ENCODE measurements around the gene NAPB.
"Not testable (repeated sequence)": the region's sequence is repeated elsewhere in the genome, so short reads cannot be mapped to it uniquely, and the experiment has no call there.

NAPB gene

DNA sequence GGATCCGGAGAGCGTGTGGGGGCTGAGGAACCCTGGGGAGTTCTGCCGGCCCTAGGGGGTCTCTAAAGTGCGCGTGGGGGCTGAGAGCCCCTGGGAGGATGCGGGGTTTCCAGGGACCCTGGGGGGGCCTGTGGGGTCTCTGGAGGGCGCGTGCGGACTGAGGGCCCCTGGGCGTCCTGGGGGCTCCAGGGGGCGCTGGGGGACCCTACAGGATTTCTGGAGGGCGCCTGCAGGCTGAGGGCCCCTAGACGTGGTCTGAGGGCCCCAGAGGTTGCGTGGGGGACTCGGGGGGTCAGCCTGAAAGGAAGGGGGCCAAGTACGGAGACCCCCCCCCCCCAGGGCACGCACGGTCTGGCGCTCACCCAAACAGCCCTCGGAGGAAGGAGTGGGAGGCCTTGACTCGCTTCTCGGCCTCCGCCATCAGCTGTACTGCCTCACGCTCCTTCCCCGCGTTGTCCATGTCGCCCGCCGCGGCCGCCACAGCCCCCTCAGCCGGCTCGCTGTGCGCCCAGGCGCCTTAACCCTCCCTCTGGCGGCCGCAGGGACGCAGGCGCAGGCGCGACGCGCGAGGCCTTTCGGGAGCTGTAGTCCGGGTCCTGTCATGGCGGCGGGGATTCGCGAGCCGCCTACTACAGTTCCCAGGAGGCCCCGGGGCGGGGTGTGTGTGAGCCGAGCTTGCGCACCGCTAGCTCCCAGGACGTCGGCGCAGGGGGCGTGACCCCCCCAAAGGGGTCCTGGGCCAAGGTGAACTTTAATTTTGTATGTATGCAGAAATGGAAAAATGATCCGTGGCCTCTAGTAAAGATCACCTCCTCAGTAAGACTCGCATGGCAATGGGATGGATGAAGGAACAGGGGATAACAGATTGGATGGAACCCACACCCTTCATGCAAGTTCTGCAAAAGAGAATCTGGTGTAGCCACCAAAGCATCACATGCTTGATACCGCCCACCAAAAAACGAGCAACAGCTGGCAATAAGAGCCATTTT is at the start of gene NAPB:
NAPB (minus strand) TSS at position 546 of the 989 bp plus-strand sequence; CDS start at position 460, 86 bp downstream.
- DNase-seq = peak; percentile 90

DNA sequence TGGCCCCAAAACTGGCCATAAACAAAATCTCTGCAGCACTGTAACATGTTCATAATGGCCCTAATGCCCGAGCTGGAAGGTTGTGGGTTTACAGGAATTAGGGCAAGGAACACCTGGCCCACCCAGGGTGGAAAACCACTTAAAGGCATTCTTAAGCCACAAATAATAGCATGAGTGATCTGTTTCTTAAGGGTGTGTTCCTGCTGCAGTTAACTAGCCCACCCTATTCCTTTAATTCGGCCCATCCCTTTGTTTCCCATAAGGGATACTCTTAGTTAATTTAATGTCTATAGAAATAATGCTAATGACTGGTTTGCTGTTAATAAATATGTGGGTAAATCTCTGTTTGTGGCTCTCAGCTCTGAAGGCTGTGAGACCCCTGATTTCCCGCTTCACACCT is 45.7 kb upstream of the NAPB start:
- DNase-seq = not testable (repeated sequence)

DNA sequence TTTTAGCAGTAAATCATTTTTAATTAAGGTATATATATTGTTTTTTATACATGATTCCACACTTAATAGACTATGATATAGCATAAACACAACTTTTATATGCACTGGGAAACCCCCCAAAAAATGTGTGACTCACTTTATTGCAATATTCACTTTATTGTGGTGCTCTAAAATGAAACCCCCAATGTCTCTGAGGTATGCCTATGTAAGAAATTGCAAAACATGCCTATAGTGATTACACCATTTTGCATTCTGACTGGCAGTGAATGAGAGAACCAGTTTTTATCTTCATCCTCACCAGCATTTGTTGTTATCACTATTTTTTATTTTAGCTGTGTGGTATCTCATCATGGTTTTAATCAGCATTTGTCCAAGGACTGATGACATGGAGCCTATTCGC is 39.9 kb upstream of the NAPB start:
- DNase-seq = no peak

DNA sequence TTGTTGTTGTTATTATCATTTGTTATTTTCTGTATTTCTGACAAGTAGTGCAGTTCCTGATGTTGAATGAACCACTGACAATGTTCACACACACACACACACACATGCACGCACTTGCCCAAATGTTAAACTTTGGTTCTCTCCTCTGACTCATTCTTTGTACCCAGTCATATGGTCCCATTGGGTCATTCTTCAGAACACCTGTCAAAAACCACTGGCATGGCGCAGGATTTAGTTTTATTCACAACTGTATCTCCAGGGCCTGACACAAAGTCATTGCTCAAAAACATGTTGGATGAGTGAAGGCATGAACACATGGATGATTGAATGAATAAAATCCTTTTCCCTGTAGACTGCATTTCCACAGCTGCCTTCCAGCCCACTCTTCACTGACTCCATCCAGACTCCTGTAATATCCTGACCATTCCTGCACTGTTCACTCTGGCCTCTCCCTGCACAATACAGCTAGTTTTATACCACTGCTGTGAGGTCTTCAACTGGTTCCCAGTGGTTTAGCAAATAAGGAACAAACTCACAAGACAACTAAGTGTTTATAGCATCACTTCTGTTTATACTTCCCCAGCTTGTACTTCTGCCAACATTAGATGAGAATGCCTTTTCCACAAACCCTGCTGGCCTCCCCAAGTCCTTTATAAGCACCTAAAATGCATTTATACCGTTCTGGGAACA is 38.3 kb upstream of the NAPB start:
- DNase-seq = no peak

DNA sequence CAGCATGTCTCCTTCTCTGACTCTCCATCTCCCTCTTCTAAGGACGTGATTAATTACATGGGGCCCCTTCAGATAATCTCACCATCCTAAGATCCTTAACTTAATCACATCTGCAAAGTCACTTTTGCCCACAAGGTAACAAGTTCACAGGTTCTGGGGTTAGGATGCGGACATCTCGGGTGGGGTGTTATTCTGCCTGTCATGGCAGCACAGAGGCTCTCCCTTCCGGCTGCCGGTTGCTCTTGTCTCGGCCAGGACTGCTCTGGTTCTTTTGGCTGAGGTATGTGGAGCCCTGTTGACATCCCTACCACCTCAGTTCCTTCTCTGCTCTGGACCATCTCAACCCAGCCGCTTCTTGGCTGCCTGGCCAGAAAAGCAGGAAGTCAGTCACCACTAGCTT is 35.6 kb upstream of the NAPB start:
- no peak for DNase-seq

DNA sequence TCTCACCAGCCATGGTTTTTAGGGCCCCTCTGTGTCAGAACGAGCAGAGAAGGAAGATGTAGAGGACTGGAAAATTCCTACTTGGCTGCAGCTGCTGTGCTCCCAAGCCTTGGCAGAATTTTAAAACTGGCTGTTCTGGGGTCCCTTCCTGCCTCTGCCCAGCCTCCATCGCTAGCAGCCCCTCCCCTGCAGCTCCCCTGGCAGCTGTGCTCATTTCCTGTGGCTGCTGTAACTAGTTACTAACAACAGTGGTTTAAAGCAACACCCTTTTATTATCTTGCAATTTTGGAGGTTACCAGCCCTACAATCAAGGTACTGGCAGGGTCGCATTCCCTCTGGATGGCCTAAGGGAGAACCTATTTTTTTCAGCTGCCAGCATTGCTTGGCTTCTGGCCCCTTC is 35.1 kb upstream of the NAPB start:
- DNase-seq = no peak

DNA sequence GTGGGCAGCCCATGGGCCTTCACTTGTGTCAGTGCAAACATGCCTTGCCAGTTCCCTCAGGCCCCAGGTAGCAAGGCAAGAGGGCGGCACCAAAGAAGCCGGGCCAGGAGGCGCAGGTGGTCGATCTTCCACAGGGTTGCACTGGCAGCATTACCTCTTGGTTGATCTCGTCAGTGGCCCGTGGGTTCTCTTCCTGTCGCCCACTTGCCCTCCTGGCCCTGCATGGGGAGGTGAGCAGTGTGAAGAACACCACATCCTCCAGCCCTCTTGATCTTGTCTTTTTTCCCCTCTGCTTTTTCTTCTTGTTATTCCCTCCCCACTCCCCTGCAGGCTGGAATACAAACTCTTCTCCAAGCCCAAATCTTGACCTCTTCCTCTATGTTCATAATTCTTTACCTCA is 34.4 kb upstream of the NAPB start:
- DNase-seq = no peak

DNA sequence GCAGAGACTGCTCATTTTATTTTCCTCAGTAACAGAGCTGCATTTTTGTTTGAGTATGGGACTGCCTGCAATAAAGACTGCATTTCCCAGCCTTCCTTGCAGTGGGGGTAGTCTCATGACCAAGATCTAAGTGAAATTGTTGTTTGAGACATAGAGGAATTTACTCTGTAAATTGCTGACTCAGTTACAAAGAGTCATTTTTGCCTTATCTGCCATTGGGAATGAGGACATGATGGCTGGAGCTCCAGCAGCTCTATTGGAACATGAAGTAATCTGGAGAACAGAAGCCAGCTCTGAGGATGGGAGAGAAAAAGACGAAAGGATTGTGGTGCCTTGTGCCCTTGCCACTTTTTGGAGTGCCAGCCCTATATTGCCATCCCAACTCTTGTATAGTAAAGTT is 33.5 kb upstream of the NAPB start:
- no peak for DNase-seq

DNA sequence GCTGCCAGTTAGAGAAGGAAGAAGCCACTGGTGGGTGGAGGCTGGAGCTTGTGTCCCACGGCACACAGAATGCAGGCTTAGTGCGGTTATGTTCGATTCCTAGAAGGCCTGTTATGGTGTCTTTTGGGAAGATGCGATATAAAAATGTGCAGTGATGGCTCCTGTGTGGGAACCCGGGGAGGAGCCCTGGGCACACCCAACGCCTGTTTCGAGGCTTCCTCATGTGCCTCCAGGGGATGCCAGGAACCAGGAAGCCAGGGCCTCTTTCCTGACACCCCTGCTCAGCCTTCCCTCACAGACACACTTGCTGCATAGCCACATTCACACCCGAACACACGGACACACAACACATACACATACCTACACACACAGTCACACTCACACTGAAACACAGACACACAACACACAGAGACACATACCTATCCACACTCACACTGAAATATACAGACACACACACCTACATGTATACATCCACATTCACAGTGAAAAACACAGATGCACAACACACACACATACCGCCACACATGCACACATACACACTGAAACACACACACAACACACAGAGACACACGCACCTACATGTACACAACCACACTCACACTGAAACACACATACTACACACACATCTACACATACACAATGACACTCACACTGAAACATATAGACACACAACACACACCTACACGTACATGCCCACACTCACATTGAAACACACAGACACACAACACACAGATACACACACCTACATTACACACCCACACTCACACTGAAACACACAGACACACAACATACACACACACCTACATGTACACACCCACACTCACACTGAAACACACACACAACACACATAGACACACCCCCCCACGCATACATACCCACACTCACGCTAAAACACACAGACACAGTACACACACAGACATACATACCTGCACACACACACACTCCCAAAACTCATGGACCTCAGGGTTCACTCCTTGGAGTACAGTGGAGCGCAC is 32.6 kb upstream of the NAPB start:
- DNase-seq = no peak

DNA sequence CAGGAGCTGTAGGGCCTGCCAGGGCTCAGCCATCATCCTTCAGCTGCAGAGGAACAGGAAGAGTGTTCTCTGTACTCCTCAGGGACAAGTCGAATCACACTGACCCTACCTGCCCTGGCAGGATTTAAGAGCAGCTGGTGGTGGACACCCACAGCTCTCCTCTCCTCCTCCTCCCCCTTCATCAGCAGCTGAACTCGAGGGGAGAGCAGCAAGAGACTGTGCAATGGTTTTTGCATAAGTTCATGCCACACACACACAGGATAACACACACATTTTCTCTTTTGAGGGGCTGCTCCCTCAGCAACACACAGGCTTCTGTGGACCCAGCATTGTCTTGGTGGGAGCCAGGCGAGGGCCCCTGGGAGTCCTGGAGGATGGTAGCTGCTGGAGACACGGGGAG is 31.5 kb upstream of the NAPB start, which contains the start of gene CST11:
CST11 (minus strand) TSS at position 101 of the 400 bp plus-strand sequence; CDS start at position 36, 65 bp downstream.
- no peak for DNase-seq

DNA sequence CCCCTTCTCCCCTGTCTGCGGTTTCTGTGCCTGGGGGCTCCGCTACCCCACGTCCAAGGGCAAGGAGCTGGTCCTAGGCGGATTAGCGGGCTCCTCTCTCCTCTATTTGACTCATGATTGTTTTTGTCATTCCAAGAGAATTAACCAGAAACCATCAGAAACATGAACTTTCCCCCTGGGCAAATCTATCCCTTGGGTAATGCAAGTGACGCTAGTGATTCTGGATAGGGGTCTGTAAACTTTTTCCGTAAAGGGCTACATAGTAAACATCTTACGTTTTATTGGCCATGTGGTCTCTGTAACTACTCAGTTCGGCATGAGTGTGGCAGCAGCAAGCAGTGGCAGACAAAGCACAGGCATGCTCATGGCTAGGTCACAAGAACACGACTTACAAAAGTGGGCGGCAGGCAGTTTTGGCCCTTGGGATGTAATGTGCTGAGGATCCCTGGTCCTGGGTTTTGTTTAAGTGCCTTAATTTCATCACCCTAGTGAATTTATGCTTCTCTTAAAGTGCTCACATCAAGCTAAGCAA is 30.7 kb upstream of the NAPB start:
- DNase-seq = no peak

DNA sequence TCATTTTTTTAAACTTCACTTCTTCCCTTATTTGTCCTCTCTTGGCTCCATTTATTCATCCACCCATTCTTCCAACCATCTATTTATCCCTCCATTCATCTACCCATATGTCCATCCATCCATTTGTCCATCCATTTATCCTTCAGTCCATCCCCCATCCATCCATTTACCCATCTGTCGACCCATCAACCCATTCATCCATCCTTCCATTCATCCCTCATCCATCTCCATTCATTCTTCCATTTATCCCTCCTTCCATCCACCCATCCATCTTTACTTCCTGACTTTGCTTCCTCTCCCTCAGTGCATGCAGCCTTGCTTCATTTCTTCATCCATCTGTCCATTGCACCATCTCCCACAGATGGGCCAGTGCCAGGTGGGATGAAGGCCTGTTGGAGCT is 29.6 kb upstream of the NAPB start:
- DNase-seq = no peak

DNA sequence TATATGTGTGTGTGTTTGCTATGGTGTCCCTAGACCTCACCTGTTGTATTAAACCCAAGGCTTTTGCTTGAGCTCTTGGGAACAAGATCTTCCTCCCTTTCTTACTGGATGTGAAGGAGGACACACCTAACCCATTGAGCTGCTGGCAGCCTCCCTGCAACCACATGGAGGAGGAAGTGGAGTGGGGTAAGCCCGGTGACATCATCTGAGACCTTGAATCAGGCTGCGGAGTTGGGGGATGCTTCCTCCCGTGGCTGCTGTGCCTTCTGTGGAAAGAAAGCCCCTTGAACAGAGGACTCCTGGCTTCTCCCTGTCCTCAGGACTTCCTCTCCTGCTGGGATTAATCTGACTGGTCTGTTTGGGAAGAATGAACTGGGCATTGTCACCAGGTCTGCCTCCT is 28.1 kb upstream of the NAPB start:
- DNase-seq = no peak

DNA sequence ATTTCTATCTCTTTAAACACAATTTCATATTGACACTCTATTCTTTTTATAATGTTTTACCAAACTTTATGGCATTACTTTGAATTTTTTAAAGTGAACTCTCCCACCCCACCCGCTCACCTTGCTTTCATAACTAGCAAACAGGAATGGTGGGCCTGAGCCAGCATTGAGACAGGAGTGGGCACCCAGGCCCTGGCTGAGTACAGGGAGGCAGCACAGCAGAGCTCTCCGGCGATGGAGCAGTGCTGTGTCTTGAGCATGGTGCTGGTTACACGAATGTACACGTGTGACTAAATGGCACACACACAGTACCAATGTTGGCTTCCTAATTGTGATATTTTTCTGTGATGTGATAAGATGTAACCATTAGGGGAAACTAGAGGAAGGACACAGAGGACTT is 26.9 kb upstream of the NAPB start:
- no peak for DNase-seq

DNA sequence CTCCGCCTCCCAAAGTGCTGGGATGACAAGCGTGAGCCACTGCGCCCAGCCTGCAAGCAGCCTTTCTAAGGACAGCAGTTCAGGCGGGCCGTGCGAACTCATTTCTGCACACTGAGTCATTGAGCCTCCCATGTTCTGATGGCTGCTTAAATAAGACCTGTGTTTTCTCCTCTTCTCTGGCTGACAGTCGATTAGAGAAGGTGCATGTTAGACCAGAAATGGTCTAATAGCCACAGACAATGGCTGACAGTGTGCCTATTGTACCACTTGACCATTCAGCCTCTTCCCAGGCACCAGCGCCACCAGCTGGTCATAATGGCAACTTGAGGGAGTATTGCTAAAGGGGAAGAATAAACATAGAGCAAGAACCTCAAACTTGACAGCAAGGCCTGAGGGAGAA is 25.2 kb upstream of the NAPB start:
- DNase-seq = peak; percentile 7

DNA sequence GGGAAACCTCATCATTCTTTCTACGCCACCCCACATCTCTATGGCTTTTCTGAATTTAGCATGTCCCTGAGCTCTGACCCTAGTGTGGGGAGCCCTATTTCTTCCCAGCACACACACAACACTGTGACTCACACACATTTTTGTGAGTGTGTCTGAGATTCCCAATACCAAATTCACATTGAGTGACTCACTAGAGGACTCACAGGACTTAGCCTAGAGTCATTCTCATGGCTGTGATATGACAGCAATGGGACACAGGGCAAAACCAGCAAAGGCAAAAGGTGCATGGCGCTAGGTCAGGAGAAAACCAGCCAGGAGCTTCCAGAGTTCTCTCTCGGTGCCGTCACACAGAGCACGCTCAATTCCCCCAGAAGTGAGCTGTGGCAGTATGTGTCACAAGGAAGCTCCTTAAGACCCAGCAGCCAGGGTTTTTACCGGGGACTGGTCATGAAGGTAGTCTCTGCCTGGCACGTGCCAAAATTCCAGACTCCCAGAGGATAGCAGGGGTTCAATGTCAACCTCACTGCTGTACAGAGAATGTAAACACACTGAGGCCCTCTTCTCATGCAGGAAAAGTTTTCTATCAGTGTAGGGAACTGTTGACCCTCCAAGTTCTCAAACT is 24.4 kb upstream of the NAPB start:
- DNase-seq = no peak

DNA sequence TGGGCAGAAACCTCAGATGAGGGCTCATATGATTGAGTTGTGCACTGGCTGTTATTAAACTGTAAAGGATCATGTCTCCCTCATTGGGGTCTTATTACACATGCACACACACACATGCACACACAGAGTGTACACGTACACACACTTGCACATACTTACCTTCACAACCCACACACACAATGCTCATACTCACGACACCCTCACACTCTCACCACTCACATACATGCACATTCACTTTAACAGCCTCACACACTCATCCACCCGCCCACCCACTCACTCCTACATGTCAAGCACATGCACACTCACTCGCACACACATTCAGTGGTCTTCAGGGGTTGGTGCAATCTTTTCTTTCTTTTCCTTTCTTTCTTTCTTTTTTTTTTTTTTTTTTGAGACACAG is 23.6 kb upstream of the NAPB start:
- DNase-seq = no peak

DNA sequence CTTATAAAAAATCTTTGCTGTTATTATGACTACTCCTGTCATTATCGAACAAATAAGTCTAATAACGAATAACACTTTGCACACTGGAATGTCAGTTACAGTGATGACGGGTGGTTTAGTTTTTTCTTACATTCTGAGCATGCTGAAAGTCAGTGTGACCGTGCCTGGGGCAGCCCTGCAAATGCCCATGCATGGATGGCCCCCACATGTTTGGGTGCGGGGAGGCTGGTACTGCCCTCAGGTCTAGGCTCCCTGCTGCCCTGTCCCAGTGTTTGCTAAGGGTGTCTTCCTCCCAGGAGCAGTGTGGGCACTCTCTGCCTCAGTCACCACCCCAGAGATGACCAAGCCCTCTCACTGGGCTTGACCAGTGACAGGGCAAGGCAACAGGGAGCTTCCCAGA is 21.1 kb upstream of the NAPB start:
- no peak for DNase-seq

DNA sequence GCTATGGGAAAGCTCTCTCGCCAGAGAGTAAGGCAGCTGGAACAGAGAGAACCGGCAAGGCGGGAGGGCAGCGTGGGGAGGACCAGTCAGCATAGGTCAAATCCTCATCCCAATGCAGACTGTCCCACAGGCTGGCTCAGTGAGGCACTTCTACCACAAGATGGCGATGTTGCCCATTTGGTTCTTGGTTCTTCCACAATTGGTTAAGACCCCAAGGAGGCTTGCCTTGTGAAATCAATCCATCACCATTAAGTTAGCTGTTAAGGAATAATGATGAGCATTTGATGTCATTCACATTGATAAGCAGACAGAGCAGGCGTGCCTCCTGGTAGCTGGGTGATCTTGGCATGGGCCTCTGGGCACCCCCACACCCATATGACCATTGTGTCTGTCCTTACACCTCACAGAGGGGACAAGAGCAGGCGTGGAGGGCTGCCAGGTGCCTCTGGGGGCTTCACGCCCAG is 20.6 kb upstream of the NAPB start:
- DNase-seq = peak; percentile 50

DNA sequence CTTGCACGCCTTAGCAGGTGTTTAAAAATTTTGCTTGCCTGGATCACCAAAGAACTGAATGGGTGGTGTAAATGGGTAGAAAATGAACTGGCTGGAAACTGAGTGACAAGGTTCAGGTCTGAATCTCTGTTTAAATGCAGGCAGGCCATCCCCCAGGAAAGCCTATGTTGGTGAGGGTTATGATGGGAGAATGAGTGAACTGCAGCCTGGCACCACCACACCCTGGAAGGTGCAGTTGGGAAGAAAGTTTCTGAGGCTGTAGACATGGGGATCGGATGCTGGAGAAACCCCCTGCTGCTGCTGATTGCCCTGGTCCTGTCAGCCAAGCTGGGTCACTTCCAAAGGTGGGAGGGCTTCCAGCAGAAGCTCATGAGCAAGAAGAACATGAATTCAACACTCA is 18.7 kb upstream of the NAPB start:
- DNase-seq = no peak

DNA sequence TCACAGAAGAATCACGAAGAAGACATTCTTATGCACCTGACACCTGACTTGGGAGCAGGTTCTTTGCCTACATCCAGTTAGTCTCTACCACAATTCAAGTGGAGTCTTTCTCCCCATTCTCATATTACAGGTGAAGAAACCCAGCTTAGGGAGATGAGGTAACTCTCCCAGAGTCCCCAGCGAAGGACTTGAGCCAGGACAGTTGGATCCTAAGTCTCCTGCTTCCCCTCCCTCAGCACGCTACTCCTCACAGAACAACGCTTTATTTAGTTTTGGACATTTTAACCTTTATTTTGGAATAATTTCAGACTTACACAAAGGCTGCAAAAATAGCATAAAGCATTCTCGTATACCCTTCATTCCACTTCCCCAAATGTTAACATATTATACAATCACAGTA is 17.4 kb upstream of the NAPB start:
- no peak for DNase-seq

Data from NCI-H1436 (cell line).